Spleen (tissue), 11 donors: ENCODE measurements around the gene KMO. TPM values are rescaled to one million over a fixed set of nuclear protein-coding genes. Genes with fewer than 3 reads are reported as not detected.

Experiments
- DNase-seq: peaks from one replicate; pipeline ENCODE4 v3.0.0-alpha.2; 2020
- H3K27ac ChIP-seq, 8 donors: fragments of 200-600 bp; sonication (generic) in 7 of 8; 1 replicate in 4 of 8; 2 replicates in 4 of 8; pipeline versions ENCODE4 v1.5.0 to v1.8.0; 2016 to 2021; ENCODE audit warnings: inconsistent platforms in 4 of 8, mild to moderate bottlenecking in 4 of 8, moderate library complexity in 1 of 8
- H3K27me3 ChIP-seq, 7 donors: fragments of 200-600 bp; sonication (generic) in 6 of 7; replicated peaks in 1 of 7; 1 replicate in 4 of 7; 2 replicates in 3 of 7; pipeline versions ENCODE4 v1.5.0 to v1.8.0; 2016 to 2021; ENCODE audit warnings: inconsistent platforms in 3 of 7, mild to moderate bottlenecking in 1 of 7
- H3K36me3 ChIP-seq, 6 donors: fragments of 200-600 bp; sonication (generic) in 5 of 6; 1 replicate in 4 of 6; 2 replicates in 2 of 6; pipeline versions ENCODE4 v1.5.0 to v1.8.0; 2016 to 2021; ENCODE audit warnings: inconsistent platforms in 2 of 6
- H3K4me1 ChIP-seq, 6 donors: fragments of 200-600 bp; sonication (generic) in 5 of 6; 1 replicate in 3 of 6; 2 replicates in 3 of 6; pipeline versions ENCODE4 v1.5.0 to v1.8.0; 2016 to 2021; ENCODE audit warnings: inconsistent platforms in 3 of 6
- H3K4me3 ChIP-seq, 8 donors: fragments of 200-600 bp; sonication (generic) in 7 of 8; 1 replicate in 4 of 8; 2 replicates in 4 of 8; pipeline versions ENCODE4 v1.5.0 to v1.8.0; 2016 to 2021; ENCODE audit warnings: inconsistent platforms in 4 of 8, mild to moderate bottlenecking in 4 of 8, moderate library complexity in 2 of 8
- H3K9me3 ChIP-seq, 8 donors: fragments of 200-600 bp; sonication (generic) in 7 of 8; 1 replicate in 4 of 8; 2 replicates in 4 of 8; pipeline versions ENCODE4 v1.5.0 to v1.8.0; 2016 to 2021; ENCODE audit warnings: inconsistent platforms in 4 of 8
- CTCF ChIP-seq, 11 experiments: fragments of 200-600 bp in 7 of 11; fragments of 450-650 bp in 4 of 11; sonication (generic) in 4 of 11; IDR thresholded peaks in 8 of 11; conservative IDR thresholded peaks in 3 of 11; 1 replicate in 7 of 11; 2 replicates in 4 of 11; pipeline versions ENCODE4 v1.4.0 to v1.8.0; 2016 to 2021; ENCODE audit warnings: antibody characterized with exemption in 11 of 11, inconsistent platforms in 4 of 11, mild to moderate bottlenecking in 1 of 11
- POLR2A ChIP-seq, 3 donors: fragments of 450-650 bp; IDR thresholded peaks; one replicate each; pipeline ENCODE4 v1.5.1; 2017; ENCODE audit warnings: antibody characterized with exemption in 3 of 3, mild to moderate bottlenecking in 1 of 3
- POLR2AphosphoS5 ChIP-seq, 3 donors: sonication (generic); formaldehyde crosslinking; IDR thresholded peaks; one replicate each; pipeline ENCODE4 v1.5.1; 2017; ENCODE audit warnings: antibody characterized with exemption in 3 of 3
- WGBS, 5 donors: extraction: QIAGEN DNeasy Blood & Tissue Kit in 3 of 5; methylation state at CpG; one replicate each; pipeline versions ENCODE4 v1.1.5 to v1.1.7; 2013 to 2018; 5-methylcytosine and 5-hydroxymethylcytosine counted together
- intact Hi-C: fragments of 100-400 bp; cut with DNase I; formaldehyde crosslinking; loops from one replicate; pipeline ENCODE4 v1.15.0; 2023; ENCODE audit warnings: low total_unique reads
- polyA plus RNA-seq, 3 donors: library from polyadenylated mRNA; stranded (reverse); fragments of 200-250 nt; gene quantifications; one replicate each; pipeline ENCODE4 v1.2.1, GENCODE V29; 2013
- total RNA-seq, 7 donors: library from RNA; depleted of rRNA in 3 of 7; stranded (reverse); fragments of >200 nt in 3 of 7; fragmentation: NEBNext Ultra II Directional in 4 of 7; extraction: Animal tissue kit (Norgen Biotek cat#: 25700) in 4 of 7; gene quantifications; one replicate each; pipeline versions ENCODE4 v1.1.0 to v1.2.1, GENCODE V29; 2016 to 2021
- donor health status: healthy with polysubstance abuse.
- donor health status: DM: no; HTN: no; CAD: no; lungs with moderate emphysema.
- donor health status: DM: no; HTN: no; CAD: no.
- donor health status: Bipolar disorder and iron deficiency.
- donor health status: healthy.
- donor health status: DM: no; HTN: no; CAD: no.
- donor health status: DM: yes; HTN: yes; CAD: no.

Gene KMO
- total and polyA plus RNA-seq, 10 donors: 10.3 to 25.1 (median 15.2) TPM

GRCh38 chr1:241555526-241555925 is 23.3 kb downstream of the KMO start:
- no peak for TF ChIP-seq POLR2A (IDR thresholded peaks at IDR 0.05)
- TF ChIP-seq CTCF (IDR thresholded peaks at IDR 0.05 in 8 of 11, conservative IDR thresholded peaks at IDR 0.05 in 3 of 11): no peak
- no peak for TF ChIP-seq POLR2AphosphoS5 (IDR thresholded peaks at IDR 0.05)
- H3K4me1 ChIP-seq: peaks cover 0 to 26% (median 15%) of the 10 kb centered on the region in 6 donors
- no peak overlapping the region for H3K4me3 ChIP-seq
- H3K36me3 ChIP-seq: peaks cover 0 to 12% (median 3%) of the 10 kb centered on the region in 6 donors
- 87 to 98% (median 96%) methylated on average over 3 of the region's 3 CpGs for WGBS, 5 donors
- no peak for DNase-seq
- H3K9me3 ChIP-seq: no peaks in the 10 kb centered on the region
- no peak overlapping the region for H3K27ac ChIP-seq
- no peaks in the 10 kb centered on the region for H3K27me3 ChIP-seq
- intact Hi-C loops: no loop called here

- peaks cover 0 to 22% (median 3%) of the 10 kb centered on the region in 6 donors for H3K36me3 ChIP-seq
- no peak overlapping the region for H3K4me3 ChIP-seq
- peaks cover 0 to 20% (median 8%) of the 10 kb centered on the region in 6 donors for H3K4me1 ChIP-seq
- intact Hi-C loops: no loop called here
- no peaks in the 10 kb centered on the region for H3K9me3 ChIP-seq
- no peak for TF ChIP-seq POLR2A (IDR thresholded peaks at IDR 0.05)
- no peak for TF ChIP-seq CTCF (IDR thresholded peaks at IDR 0.05 in 8 of 11, conservative IDR thresholded peaks at IDR 0.05 in 3 of 11)
- no peak for TF ChIP-seq POLR2AphosphoS5 (IDR thresholded peaks at IDR 0.05)
- H3K27me3 ChIP-seq: no peaks in the 10 kb centered on the region
- WGBS, 5 donors: 84 to 94% (median 85%) methylated on average over 5 of the region's 5 CpGs
- DNase-seq: no peak
- H3K27ac ChIP-seq: no peak overlapping the region
Measured at GRCh38 chr1:241557031-241557430, 24.9 kb downstream of the KMO start.

- DNase-seq: no peak
- no peak overlapping the region for H3K27ac ChIP-seq
- peaks cover 0 to 14% (median 5%) of the 10 kb centered on the region in 6 donors for H3K4me1 ChIP-seq
- TF ChIP-seq POLR2A (IDR thresholded peaks at IDR 0.05) (no peak), CTCF (IDR thresholded peaks at IDR 0.05 in 8 of 11, conservative IDR thresholded peaks at IDR 0.05 in 3 of 11) (no peak), POLR2AphosphoS5 (IDR thresholded peaks at IDR 0.05) (no peak)
- peaks cover 0 to 27% (median 3%) of the 10 kb centered on the region in 6 donors for H3K36me3 ChIP-seq
- no peak overlapping the region for H3K4me3 ChIP-seq
- H3K9me3 ChIP-seq: no peaks in the 10 kb centered on the region
- WGBS, 5 donors: 73 to 85% (median 80%) methylated on average over 5 of the region's 5 CpGs
- H3K27me3 ChIP-seq: no peaks in the 10 kb centered on the region
- intact Hi-C loops: no loop called here
Measured at GRCh38 chr1:241557551-241558193, 25.5 kb downstream of the KMO start.

GRCh38 chr1:241560146-241560848 is 28.1 kb downstream of the KMO start:
- Histone ChIP-seq H3K4me3 (no peak overlapping the region), H3K4me1 (peaks cover 0 to 11% (median 2%) of the 10 kb centered on the region in 6 donors), H3K27ac (peak overlapping the region in 4 of 8 donors; percentile 14 to 47 (median 44)), H3K36me3 (peaks cover 0 to 41% (median 3%) of the 10 kb centered on the region in 6 donors), H3K27me3 (no peaks in the 10 kb centered on the region), H3K9me3 (no peaks in the 10 kb centered on the region)
- TF ChIP-seq POLR2AphosphoS5 (IDR thresholded peaks at IDR 0.05): no peak
- TF ChIP-seq CTCF (IDR thresholded peaks at IDR 0.05 in 8 of 11, conservative IDR thresholded peaks at IDR 0.05 in 3 of 11): no peak
- TF ChIP-seq POLR2A (IDR thresholded peaks at IDR 0.05): no peak
- intact Hi-C loops: no loop called here
- 49 to 83% (median 74%) methylated on average over 4 of the region's 4 CpGs for WGBS, 5 donors
- DNase-seq: no peak
